B cell (primary cell): Measurements from ENCODE around the gene NR5A1.

Experiments used
- CTCF ChIP-seq: fragments of 200-600 bp; IDR thresholded peaks from one replicate; pipeline ENCODE4 v1.8.0; 2022; ENCODE audit warnings: antibody characterized with exemption, mild to moderate bottlenecking
- EZH2 ChIP-seq: IDR thresholded peaks from 2 replicates; pipeline ENCODE4 v1.6.1; 2012; ENCODE audit warnings: borderline replicate concordance, low read depth, mild to moderate bottlenecking, moderate library complexity, low read length; ENCODE audit not compliant: insufficient read depth, poor library complexity, severe bottlenecking

DNA sequence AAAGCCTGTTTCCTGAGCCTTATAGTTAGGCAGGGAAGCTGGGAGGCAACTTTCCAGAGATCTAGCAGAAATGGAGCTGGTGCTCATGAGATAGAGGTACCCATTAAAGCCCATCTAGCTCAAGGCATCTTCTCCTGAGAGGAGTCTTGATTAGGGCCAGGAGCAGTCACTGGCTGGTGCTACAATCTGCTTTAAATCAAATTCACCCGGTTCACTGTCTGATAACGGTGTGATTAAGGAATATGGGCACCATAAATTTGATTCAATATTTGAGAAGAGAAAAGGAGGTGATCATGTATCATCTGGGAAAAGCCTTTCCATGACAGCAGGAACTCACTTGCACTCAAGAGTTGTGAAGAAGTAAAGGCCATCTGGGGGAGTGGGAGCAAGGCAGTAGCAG lies 23.9 kb upstream of the NR5A1 start:
- TF ChIP-seq CTCF (no peak), EZH2 (no peak)
